GM06990 (cell line): Measurements from ENCODE around the gene PKP2.
"Not testable (repeated sequence)": the region's sequence is repeated elsewhere in the genome, so short reads cannot be mapped to it uniquely, and the experiment has no call there.

Experiments
- DNase-seq: peaks from one replicate; pipeline ENCODE4 v3.0.0-alpha.2; 2011; ENCODE audit not compliant: insufficient read length; ENCODE audit errors: extremely low read depth
- H3K27me3 ChIP-seq: replicated peaks from 2 replicates; pipeline ENCODE4 v1.6.0; 2011; ENCODE audit warnings: low read length; ENCODE audit not compliant: control insufficient read depth, insufficient read depth
- H3K36me3 ChIP-seq: 2 replicates; pipeline ENCODE4 v1.5.1; 2011; ENCODE audit warnings: low read length; ENCODE audit not compliant: control insufficient read depth, insufficient read depth
- H3K4me3 ChIP-seq: replicated peaks from 2 replicates; pipeline ENCODE4 v1.5.1; 2011; ENCODE audit warnings: low read depth, mild to moderate bottlenecking, control low read depth, low read length
- CTCF ChIP-seq: IDR thresholded peaks from 2 replicates; pipeline ENCODE4 v1.5.1; 2011; ENCODE audit warnings: low read length, control low read depth, mild to moderate bottlenecking, inconsistent platforms; ENCODE audit not compliant: insufficient read depth, poor library complexity, severe bottlenecking

Gene PKP2

GRCh38 chr12:32868885-32869284, 27.7 kb downstream of the PKP2 start:
- H3K27me3 ChIP-seq, result no peaks in the 10 kb centered on the region
- no peaks in the 10 kb centered on the region for H3K36me3 ChIP-seq
- no peak overlapping the region for H3K4me3 ChIP-seq
- TF ChIP-seq CTCF, result no peak
- DNase-seq, result no peak

GRCh38 chr12:32864731-32865130, 31.8 kb downstream of the PKP2 start:
- no peak for TF ChIP-seq CTCF

GRCh38 chr12:32863128-32863527, 33.4 kb downstream of the PKP2 start:
- Histone ChIP-seq H3K27me3 (no peaks in the 10 kb centered on the region), H3K36me3 (no peaks in the 10 kb centered on the region), H3K4me3 (no peak overlapping the region)
- TF ChIP-seq CTCF, result no peak
- DNase-seq, result no peak

More at GRCh38 chr12:32864731-32865130, 31.8 kb downstream of the PKP2 start:
- Histone ChIP-seq H3K36me3 (no peaks in the 10 kb centered on the region), H3K4me3 (no peak overlapping the region), H3K27me3 (no peaks in the 10 kb centered on the region)
- no peak for DNase-seq

- not testable (repeated sequence) for H3K27me3 ChIP-seq, H3K4me3 ChIP-seq, DNase-seq, H3K36me3 ChIP-seq
These were observed 34.9 kb downstream of the PKP2 start for GRCh38 chr12:32861658-32862057.

- no peak for DNase-seq
- Histone ChIP-seq H3K27me3 (no peaks in the 10 kb centered on the region), H3K4me3 (no peak overlapping the region), H3K36me3 (no peaks in the 10 kb centered on the region)
- no peak for TF ChIP-seq CTCF
These were observed 36.4 kb downstream of the PKP2 start for GRCh38 chr12:32860192-32860591.

GRCh38 chr12:32859389-32859788, 37.2 kb downstream of the PKP2 start:
- H3K4me3 ChIP-seq, result no peak overlapping the region
- DNase-seq, result no peak

More at GRCh38 chr12:32859389-32859788, 37.2 kb downstream of the PKP2 start:
- no peak for TF ChIP-seq CTCF
- H3K27me3 ChIP-seq, result no peaks in the 10 kb centered on the region
- H3K36me3 ChIP-seq, result no peaks in the 10 kb centered on the region
